Mesodermal cell (in vitro differentiated cells): ENCODE measurements around the gene CEP164.

Experiments used
- H3K27ac ChIP-seq: 2 replicates; pipeline ENCODE4 v1.7.0; 2013; ENCODE audit warnings: mild to moderate bottlenecking, low read depth, low read length, moderate library complexity; ENCODE audit not compliant: severe bottlenecking
- H3K36me3 ChIP-seq: 2 replicates; pipeline ENCODE4 v1.7.1; 2013; ENCODE audit warnings: mild to moderate bottlenecking, low read length, moderate library complexity; ENCODE audit not compliant: control insufficient read depth, insufficient read depth
- H3K4me1 ChIP-seq: one replicate; pipeline ENCODE4 v1.7.1; 2013; ENCODE audit warnings: mild to moderate bottlenecking, low read length; ENCODE audit not compliant: insufficient read depth, control insufficient read depth, poor library complexity, severe bottlenecking
- H3K4me3 ChIP-seq: 2 replicates; pipeline ENCODE4 v1.7.0; 2013; ENCODE audit warnings: low read length, control low read depth, mild to moderate bottlenecking; ENCODE audit not compliant: insufficient read depth, poor library complexity, severe bottlenecking; ENCODE audit errors: extremely low read depth
- H3K9me3 ChIP-seq: 2 replicates; pipeline ENCODE4 v1.7.1; 2013; ENCODE audit warnings: mild to moderate bottlenecking, low read length, moderate library complexity; ENCODE audit not compliant: control insufficient read depth
- WGBS, 2 experiments: methylation state at CpG; one replicate each; pipeline ENCODE4 v1.1.5; 2013; ENCODE audit warnings: missing lambda C conversion rate in 2 of 2; ENCODE audit not compliant: insufficient coverage in 2 of 2; 5-methylcytosine and 5-hydroxymethylcytosine counted together

The CEP164 gene

DNA sequence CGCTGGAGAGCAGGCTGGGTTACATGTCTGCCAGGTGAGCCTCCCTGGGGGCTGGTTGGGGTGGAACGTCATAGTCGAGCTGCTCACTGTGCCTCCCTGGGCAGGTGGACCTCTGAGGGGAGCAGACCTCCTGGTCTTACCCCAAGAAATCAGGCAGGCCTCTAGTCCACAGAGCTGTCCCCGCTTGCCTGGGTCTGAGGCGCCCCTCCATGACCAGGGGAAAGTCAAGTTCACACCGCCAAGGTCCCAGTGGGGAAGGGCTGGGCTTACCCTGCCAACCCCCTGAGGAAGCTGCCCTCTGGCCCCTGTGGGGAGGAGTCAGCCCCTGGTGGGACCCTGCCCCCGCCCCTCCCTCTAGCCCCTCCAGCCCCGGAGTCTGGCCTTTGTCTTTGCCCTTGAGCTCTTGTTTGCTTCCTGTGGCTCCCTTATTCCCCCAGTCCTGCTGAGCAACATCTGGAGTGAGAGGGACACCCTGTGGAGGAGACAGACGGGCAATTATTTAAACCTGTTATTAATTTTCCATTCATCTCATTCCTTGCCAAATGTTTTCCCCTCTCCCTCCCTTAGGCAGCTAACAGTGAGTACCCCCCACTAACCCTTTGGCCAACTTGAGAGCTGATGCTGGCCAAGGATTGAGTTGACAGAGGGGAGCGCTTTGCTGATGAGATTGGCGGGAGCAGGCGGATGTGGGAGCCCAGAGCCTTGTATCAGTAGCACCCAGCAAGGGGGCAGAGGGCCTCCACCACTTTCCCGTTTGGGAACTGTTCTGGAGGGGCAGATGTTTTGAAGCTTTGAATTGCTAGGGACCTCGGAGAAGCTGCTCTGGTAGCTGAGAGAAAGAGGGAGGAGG, 83.4 kb downstream of the CEP164 start:
- H3K4me1 ChIP-seq = no peaks in the 10 kb centered on the region
- peaks cover 64% of the 10 kb centered on the region for H3K36me3 ChIP-seq
- H3K9me3 ChIP-seq = peaks cover 5% of the 10 kb centered on the region
- 66 to 72% methylated on average over 11 to 12 of the region's 14 CpGs for WGBS, 2 experiments
- H3K4me3 ChIP-seq = no peak overlapping the region
- no peak overlapping the region for H3K27ac ChIP-seq

- H3K4me3 ChIP-seq = no peak overlapping the region
- WGBS, 2 experiments = 79 to 84% methylated on average over 2 to 7 of the region's 10 CpGs
- no peaks in the 10 kb centered on the region for H3K4me1 ChIP-seq
Observed at GRCh38 chr11:117411736-117412135, 84.1 kb downstream of the CEP164 start.

DNA sequence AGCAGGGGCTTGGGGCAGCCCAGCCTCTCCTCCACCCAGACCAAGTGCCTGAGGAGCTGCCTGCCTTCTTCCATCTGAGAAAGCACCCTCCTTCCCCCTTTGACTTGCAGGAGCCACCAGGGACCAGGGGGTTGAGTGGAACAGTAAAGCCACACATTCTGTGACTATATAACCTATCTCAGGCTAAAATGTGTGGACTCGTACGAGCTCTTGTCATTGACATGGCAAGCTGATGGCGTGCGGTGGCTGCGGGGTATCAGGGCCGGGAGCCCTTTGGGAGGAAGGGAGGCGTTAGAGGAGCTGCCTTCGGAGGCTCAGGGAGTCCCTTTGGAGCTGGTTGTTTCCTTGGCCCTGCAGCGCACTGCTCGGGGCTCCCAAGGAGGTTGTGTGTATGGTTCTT, 84.5 kb downstream of the CEP164 start:
- Histone ChIP-seq H3K4me1 (no peaks in the 10 kb centered on the region), H3K27ac (no peak overlapping the region), H3K36me3 (peaks cover 53% of the 10 kb centered on the region), H3K9me3 (no peaks in the 10 kb centered on the region), H3K4me3 (no peak overlapping the region)
- WGBS, 2 experiments = 83 to 86% methylated on average over 7 to 8 of the region's 10 CpGs

More at GRCh38 chr11:117411736-117412135, 84.1 kb downstream of the CEP164 start:
- peaks cover 57% of the 10 kb centered on the region for H3K36me3 ChIP-seq
- no peak overlapping the region for H3K27ac ChIP-seq
- no peaks in the 10 kb centered on the region for H3K9me3 ChIP-seq

DNA sequence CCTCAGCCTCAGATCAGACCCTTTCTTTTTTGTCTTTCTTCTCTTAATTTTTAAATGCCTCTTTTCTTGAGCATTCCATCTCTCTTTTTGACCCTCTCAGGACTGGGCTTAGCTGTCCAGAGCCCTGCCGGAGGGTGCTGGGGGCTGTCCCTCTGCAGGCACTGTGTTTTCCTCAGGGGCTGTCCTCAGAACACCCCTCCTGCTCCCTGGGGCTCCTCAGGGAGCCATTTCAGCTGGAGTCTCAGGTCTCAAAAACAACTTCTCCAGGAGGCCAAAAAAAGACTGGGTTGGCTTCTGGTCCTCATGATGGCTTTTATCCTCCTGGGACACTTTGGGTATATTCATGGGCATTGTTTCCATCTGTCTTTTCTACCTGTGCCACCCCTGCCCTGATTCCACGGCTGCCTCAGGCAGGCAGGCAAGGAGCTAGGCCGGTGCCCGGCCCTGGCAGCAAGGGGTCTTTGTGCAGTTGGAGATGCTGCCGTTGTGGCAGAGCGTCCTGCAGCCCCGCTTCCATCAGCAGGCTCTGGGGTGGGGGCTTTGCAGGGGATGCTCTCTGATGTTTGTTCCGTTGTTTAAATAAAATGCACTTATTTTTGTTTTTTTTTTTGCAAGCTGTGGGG, 85.1 kb downstream of the CEP164 start:
- H3K9me3 ChIP-seq = no peaks in the 10 kb centered on the region
- peaks cover 47% of the 10 kb centered on the region for H3K36me3 ChIP-seq
- H3K27ac ChIP-seq = no peak overlapping the region
- H3K4me3 ChIP-seq = no peak overlapping the region
- WGBS, 2 experiments = 95 to 96% methylated on average over 6 to 7 of the region's 8 CpGs
- H3K4me1 ChIP-seq = no peaks in the 10 kb centered on the region

GRCh38 chr11:117413616-117414015, 86.0 kb downstream of the CEP164 start:
- Histone ChIP-seq H3K4me1 (no peaks in the 10 kb centered on the region), H3K9me3 (no peaks in the 10 kb centered on the region), H3K36me3 (peaks cover 38% of the 10 kb centered on the region), H3K27ac (no peak overlapping the region), H3K4me3 (no peak overlapping the region)
- 90 to 98% methylated on average over 6 of the region's 7 CpGs for WGBS, 2 experiments

GRCh38 chr11:117414724-117415123, 87.1 kb downstream of the CEP164 start:
- Histone ChIP-seq H3K9me3 (no peaks in the 10 kb centered on the region), H3K4me1 (peaks cover 5% of the 10 kb centered on the region), H3K36me3 (peaks cover 34% of the 10 kb centered on the region), H3K27ac (no peak overlapping the region), H3K4me3 (no peak overlapping the region)
- 94 to 100% methylated on average over 3 to 6 of the region's 6 CpGs for WGBS, 2 experiments

DNA sequence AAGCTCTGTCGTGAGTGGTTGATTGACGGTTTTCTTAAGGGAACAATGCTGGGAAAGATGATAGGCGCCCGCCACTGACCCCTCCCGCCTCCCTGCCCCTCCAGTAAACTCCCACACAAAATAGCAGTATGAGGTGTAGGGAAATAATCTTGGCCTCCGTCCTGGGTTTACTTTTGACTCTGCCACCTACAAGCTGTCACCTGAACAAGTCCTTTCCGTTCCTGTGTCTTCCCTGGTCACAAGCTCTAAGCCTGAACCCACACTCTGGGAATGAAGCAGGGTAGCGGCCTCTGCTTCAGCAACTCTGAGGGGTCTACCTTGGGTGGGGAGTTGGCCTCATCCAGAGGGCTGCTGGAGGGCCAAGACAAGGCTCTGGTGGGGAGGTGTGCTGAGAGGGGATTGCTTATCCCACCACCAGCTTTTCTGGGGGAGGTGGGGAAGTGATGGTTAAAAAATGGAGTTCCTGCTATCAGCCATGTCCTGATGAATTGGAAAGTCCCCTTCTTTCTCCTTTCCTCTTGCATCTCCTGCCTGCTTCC, 87.8 kb downstream of the CEP164 start:
- peaks cover 5% of the 10 kb centered on the region for H3K4me1 ChIP-seq
- no peak overlapping the region for H3K27ac ChIP-seq
- WGBS, 2 experiments = 92% methylated on average over 7 of the region's 8 CpGs; no CpG with 5 or more reads in 1 of the 2 experiments
- H3K36me3 ChIP-seq = peaks cover 27% of the 10 kb centered on the region
- no peaks in the 10 kb centered on the region for H3K9me3 ChIP-seq
- no peak overlapping the region for H3K4me3 ChIP-seq

DNA sequence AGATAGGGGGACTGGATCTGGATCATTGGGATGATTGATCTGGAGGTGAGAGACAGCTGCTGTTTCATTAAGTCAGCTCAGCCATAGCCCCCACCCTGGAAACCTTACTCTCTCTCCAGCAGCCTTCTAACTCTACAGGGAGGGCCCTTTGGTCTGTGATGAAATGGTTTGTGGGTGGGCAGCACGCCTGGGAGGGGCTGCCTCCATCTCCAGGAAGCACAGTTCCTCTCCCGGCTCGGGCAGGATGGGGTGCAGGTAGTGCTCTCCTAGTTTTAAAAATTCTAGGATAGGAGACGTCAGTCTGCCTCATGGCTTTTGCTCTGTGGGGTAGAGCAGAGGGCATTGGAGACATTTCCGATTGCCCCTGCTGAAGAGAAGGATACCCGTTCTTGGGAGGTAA, 89.7 kb downstream of the CEP164 start:
- Histone ChIP-seq H3K4me3 (no peak overlapping the region), H3K4me1 (peaks cover 5% of the 10 kb centered on the region), H3K27ac (no peak overlapping the region), H3K9me3 (no peaks in the 10 kb centered on the region), H3K36me3 (peaks cover 12% of the 10 kb centered on the region)
- 62 to 81% methylated on average over 3 to 6 of the region's 6 CpGs for WGBS, 2 experiments

DNA sequence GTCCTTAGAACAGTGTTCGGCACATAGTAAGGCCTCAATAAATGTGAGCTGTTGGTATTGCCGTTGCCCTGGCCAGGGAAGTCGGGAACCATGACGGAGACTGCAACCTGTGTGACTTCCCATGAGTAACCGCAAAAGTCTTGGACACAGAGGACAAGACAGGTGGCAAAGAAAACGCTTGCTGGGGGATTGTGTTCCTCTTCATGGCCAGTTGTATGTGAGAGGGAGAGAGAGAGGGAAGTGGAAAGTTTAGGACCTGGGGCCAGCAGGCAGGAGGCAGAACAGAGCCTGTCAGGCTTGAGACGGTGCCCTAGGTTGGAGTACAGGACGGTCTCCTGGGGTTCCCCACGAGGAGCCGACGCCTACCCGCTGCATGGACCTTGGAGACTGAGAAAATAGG, 90.2 kb downstream of the CEP164 start:
- Histone ChIP-seq H3K36me3 (peaks cover 7% of the 10 kb centered on the region), H3K4me1 (peaks cover 5% of the 10 kb centered on the region), H3K4me3 (no peak overlapping the region), H3K27ac (no peak overlapping the region), H3K9me3 (no peaks in the 10 kb centered on the region)
- 88 to 95% methylated on average over 12 of the region's 12 CpGs for WGBS, 2 experiments

- H3K4me3 ChIP-seq = no peak overlapping the region
- 92 to 96% methylated on average over 6 to 10 of the region's 12 CpGs for WGBS, 2 experiments
- H3K27ac ChIP-seq = no peak overlapping the region
- H3K4me1 ChIP-seq = peaks cover 5% of the 10 kb centered on the region
- H3K9me3 ChIP-seq = no peaks in the 10 kb centered on the region
- H3K36me3 ChIP-seq = no peaks in the 10 kb centered on the region
Observed at GRCh38 chr11:117418737-117419481, 91.3 kb downstream of the CEP164 start.
